HEK293T (cell line): ENCODE data around the gene SIGLEC6.
"Not testable (repeated sequence)": the region's sequence is repeated elsewhere in the genome, so short reads cannot be mapped to it uniquely, and the experiment has no call there.

ENCODE experiments used
- CTCF ChIA-PET: fragments of 350-600 bp; formaldehyde crosslinking; extraction: SDS; loops from one replicate; lab custom pipeline; 2021; ENCODE audit warnings: antibody characterized with exemption, inconsistent platforms; lab: Yijun Ruan, JAX
- POLR2A ChIA-PET: fragments of 350-600 bp; formaldehyde crosslinking; extraction: SDS; loops from one replicate; lab custom pipeline; 2020; ENCODE audit warnings: antibody characterized with exemption, inconsistent platforms; lab: Yijun Ruan, JAX
- DNase-seq: peaks from one replicate; pipeline ENCODE4 v3.0.0; 2012; ENCODE audit warnings: mixed read lengths; ENCODE audit errors: extremely low spot score
- ARNT ChIP-seq: fragments of 450-650 bp; IDR thresholded peaks from 2 replicates; pipeline ENCODE4 v1.6.1; 2017; ENCODE audit warnings: mild to moderate bottlenecking
- BHLHE40 ChIP-seq: fragments of 450-650 bp; IDR thresholded peaks from 2 replicates; pipeline ENCODE4 v1.6.1; 2016; ENCODE audit warnings: mild to moderate bottlenecking, moderate library complexity, borderline replicate concordance
- CTBP1 ChIP-seq: fragments of 450-650 bp; IDR thresholded peaks from 2 replicates; pipeline ENCODE4 v1.6.1; 2016; ENCODE audit warnings: borderline replicate concordance
- ELF4 ChIP-seq: fragments of 450-650 bp; IDR thresholded peaks from 2 replicates; pipeline ENCODE4 v1.6.1; 2017; ENCODE audit warnings: antibody characterized with exemption
- FOXA1 ChIP-seq: fragments of 450-650 bp; IDR thresholded peaks from 2 replicates; pipeline ENCODE4 v1.6.1; 2016; ENCODE audit warnings: mild to moderate bottlenecking
- FOXK2 ChIP-seq: fragments of 450-650 bp; IDR thresholded peaks from 2 replicates; pipeline ENCODE4 v1.6.1; 2016; ENCODE audit warnings: mild to moderate bottlenecking
- FOXM1 ChIP-seq: fragments of 450-650 bp; IDR thresholded peaks from 2 replicates; pipeline ENCODE4 v1.6.1; 2017; ENCODE audit warnings: mild to moderate bottlenecking, borderline replicate concordance
- HDGF ChIP-seq: fragments of 450-650 bp; IDR thresholded peaks from 2 replicates; pipeline ENCODE4 v1.6.1; 2017; ENCODE audit warnings: antibody characterized with exemption, borderline replicate concordance
- L3MBTL2 ChIP-seq: fragments of 450-650 bp; conservative IDR thresholded peaks from 2 replicates; pipeline ENCODE4 v1.6.1; 2016; ENCODE audit warnings: mild to moderate bottlenecking
- LEF1 ChIP-seq: fragments of 450-650 bp; IDR thresholded peaks from 2 replicates; pipeline ENCODE4 v1.6.1; 2017; ENCODE audit warnings: mild to moderate bottlenecking, borderline replicate concordance
- NFRKB ChIP-seq: fragments of 450-650 bp; IDR thresholded peaks from 2 replicates; pipeline ENCODE4 v1.6.1; 2016; ENCODE audit warnings: mild to moderate bottlenecking, moderate library complexity
- PKNOX1 ChIP-seq: fragments of 450-650 bp; IDR thresholded peaks from 2 replicates; pipeline ENCODE4 v1.6.1; 2016
- SP1 ChIP-seq: fragments of 450-650 bp; IDR thresholded peaks from 2 replicates; pipeline ENCODE4 v1.6.1; 2017
- SUZ12 ChIP-seq: fragments of 450-650 bp; IDR thresholded peaks from 2 replicates; pipeline ENCODE4 v1.6.1; 2016; ENCODE audit warnings: mild to moderate bottlenecking
- TARDBP ChIP-seq: fragments of 450-650 bp; IDR thresholded peaks from 2 replicates; pipeline ENCODE4 v1.6.1; 2016
- ZNF384 ChIP-seq: fragments of 450-650 bp; IDR thresholded peaks from 2 replicates; pipeline ENCODE4 v1.6.1; 2016

Gene SIGLEC6

DNA sequence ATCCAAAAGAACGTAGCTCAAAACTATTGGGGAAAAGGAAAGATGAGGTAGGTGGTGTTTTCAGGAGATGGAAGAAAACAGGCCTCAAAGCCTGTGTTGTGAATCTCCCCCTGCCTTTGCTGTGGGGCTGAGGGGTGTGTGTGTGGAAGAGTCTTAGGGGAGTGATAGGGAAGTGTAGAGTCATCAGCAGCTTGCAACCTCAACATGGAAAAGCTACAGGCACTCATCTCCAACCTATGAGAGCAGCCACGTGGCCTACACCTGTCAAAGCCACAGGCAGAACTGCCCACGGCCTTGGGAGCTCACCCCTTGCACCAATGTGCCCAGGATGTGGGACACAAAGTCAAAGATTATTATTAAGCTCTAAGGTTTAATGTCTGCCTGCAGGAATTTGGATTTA is 25.6 kb downstream of the SIGLEC6 start:
- DNase-seq: no peak
- CTCF ChIA-PET: interaction anchor here (0.6 kb wide), 1 partner anchor 116 kb away, joined by 3 read pairs; no protein-coding TSS in a partner anchor
- TF ChIP-seq HDGF (no peak), SUZ12 (no peak), SP1 (no peak), L3MBTL2 (no peak), PKNOX1 (no peak), ARNT (no peak), ELF4 (no peak), NFRKB (no peak), FOXK2 (no peak), FOXM1 (no peak), LEF1 (no peak), BHLHE40 (no peak), CTBP1 (no peak), ZNF384 (no peak)
- POLR2A ChIA-PET: no interaction called here

DNA sequence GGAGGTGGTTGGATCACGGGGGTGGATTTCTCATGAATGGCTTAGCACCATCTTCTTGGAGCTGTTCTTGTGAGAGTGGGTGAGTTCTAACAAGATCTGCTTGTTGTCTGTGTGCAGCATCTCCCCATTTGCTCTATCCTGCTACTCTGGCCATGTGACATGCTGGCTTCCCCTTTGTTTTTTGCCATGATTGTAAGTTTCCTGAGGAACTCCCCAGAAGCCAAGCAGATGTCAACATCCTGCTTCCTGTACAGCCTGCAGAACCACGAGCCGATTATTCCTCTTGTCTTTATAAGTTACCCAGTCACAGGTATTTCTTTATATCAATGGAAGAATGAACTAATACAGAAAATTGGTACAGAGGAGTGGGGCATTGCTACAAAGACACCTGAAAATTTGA is 27.6 kb downstream of the SIGLEC6 start:
- TF ChIP-seq L3MBTL2 (no peak), LEF1 (no peak), BHLHE40 (no peak), FOXK2 (no peak), ELF4 (no peak), TARDBP (no peak), PKNOX1 (no peak), FOXA1 (no peak), SP1 (no peak), HDGF (no peak), ZNF384 (no peak), ARNT (no peak), FOXM1 (no peak), NFRKB (no peak), SUZ12 (no peak), CTBP1 (no peak)
- ChIA-PET CTCF (interaction anchor here (1.3 kb wide), 1 partner anchor 11 kb away, joined by 3 read pairs; no protein-coding TSS in a partner anchor), POLR2A (no interaction called here)
- DNase-seq: no peak

DNA sequence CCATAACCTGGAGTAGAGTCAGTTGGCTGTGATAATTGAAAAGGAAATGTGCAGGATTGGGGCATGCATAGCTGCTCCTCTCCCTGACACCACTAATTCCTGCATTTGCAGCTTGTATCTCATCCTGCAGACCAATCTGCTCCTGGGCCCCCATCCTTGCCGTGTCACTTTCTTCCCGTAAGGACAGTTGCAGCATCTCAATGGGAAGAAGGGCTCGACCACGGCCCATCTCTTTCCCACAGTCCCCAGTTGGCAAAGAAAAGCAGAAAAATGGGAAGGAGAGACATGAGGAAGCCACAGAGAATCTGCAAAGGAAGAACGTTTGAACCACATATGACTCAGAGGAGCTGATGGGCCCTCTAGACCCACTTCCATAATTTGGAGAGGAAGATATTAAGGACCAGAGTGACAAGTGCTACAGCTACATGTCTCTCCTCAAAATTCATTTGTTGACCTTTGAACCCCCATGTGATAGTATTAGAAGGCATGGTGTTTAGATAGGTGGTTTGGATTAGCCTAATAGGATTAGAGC is 28.1 kb downstream of the SIGLEC6 start:
- POLR2A ChIA-PET: no interaction called here
- TF ChIP-seq L3MBTL2: no peak
- TF ChIP-seq ZNF384: no peak
- TF ChIP-seq FOXK2: no peak
- no peak for TF ChIP-seq ARNT
- no peak for TF ChIP-seq TARDBP
- no peak for TF ChIP-seq CTBP1
- no peak for TF ChIP-seq PKNOX1
- TF ChIP-seq SP1: no peak
- no peak for TF ChIP-seq NFRKB
- no peak for TF ChIP-seq HDGF
- no peak for TF ChIP-seq FOXM1
- no peak for TF ChIP-seq BHLHE40
- CTCF ChIA-PET: interaction anchor here (0.6 to 1.3 kb wide), 2 partner anchors 12 kb away, joined by 3 read pairs; no protein-coding TSS in a partner anchor
- DNase-seq: no peak

DNA sequence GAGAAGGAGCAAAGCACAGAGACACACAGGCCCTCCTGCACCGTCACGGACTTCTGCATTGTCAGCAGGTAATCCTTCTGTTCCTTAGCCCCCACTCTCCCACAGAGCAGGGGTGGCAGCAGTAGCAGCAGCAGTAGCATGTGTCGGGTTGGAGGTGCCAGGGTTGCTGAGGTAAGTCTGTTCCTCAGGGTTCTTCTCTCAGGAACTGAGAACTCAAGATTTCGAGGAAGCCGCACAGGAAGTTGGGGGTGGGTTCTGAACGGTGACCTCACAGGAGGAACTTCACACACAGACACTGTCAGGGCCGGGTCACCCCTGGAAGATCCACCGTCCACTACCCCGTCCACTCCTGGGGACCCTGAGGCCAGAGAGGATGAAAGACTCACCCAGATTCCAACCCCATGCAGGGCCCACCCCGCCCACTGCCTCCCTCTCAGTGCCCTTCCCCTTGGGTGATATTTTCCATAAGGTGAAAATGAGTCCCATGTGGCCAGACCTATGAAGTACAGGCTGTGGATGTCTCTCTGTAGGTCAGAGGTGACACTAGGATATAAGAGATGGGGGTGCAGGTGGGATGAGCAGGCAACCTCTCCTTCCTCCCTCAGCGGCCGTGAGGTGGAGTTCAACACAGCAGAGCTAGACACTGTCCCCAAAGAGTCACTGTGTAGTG is 29.7 kb downstream of the SIGLEC6 start, which contains the start of gene SIGLEC12:
Gene SIGLEC12, minus strand, starts transcription at position 207 of the 670 bp plus-strand sequence. Its CDS starts 67 bp downstream, at position 140.
- DNase-seq: no peak
- no peak for TF ChIP-seq BHLHE40
- no peak for TF ChIP-seq HDGF
- no peak for TF ChIP-seq ZNF384
- TF ChIP-seq LEF1: no peak
- no peak for TF ChIP-seq TARDBP
- TF ChIP-seq FOXM1: no peak
- no peak for TF ChIP-seq FOXA1
- TF ChIP-seq SUZ12: no peak
- no peak for TF ChIP-seq SP1
- no peak for TF ChIP-seq PKNOX1
- TF ChIP-seq ARNT: no peak
- TF ChIP-seq FOXK2: no peak
- no peak for TF ChIP-seq ELF4
- no peak for TF ChIP-seq CTBP1
- TF ChIP-seq NFRKB: no peak
- no peak for TF ChIP-seq L3MBTL2
- ChIA-PET POLR2A (no interaction called here), CTCF (no interaction called here)

GRCh38 chr19:51500931-51501330 is 30.5 kb downstream of the SIGLEC6 start:
- POLR2A ChIA-PET, DNase-seq, CTCF ChIA-PET: not testable (repeated sequence)
